NCI-H1694 treated with DMSO at 0.1 percent for 48 hours (cell line): ENCODE measurements around the gene SV2B.
A peak's percentile ranks its signal among the peaks of the same experiment; 100 is the strongest.
"Not testable (repeated sequence)": the region's sequence is repeated elsewhere in the genome, so short reads cannot be mapped to it uniquely, and the experiment has no call there.

Experiments
- DNase-seq: peaks from one replicate; lab custom pipeline; 2025; lab: John Stamatoyannopoulos, UW

The SV2B gene

GRCh38 chr15:91099995-91100813 is at the start of gene SV2B:
Gene SV2B (plus strand): TSS chr15:91100257. CDS start chr15:91226264, 126,007 bp downstream.
- peak; percentile 11 for DNase-seq

- DNase-seq: no peak
Observed at GRCh38 chr15:91051248-91051647, 48.8 kb upstream of the SV2B start.

GRCh38 chr15:91054816-91055215 is 45.2 kb upstream of the SV2B start:
- no peak for DNase-seq

- DNase-seq: peak; percentile 86
Observed at GRCh38 chr15:91055548-91056331, 44.3 kb upstream of the SV2B start.

- no peak for DNase-seq
Observed at GRCh38 chr15:91061230-91061629, 38.8 kb upstream of the SV2B start.

GRCh38 chr15:91061997-91062396 is 38.1 kb upstream of the SV2B start:
- DNase-seq: no peak

GRCh38 chr15:91065505-91065904 is 34.6 kb upstream of the SV2B start:
- DNase-seq: no peak

GRCh38 chr15:91067036-91067435 is 33.0 kb upstream of the SV2B start:
- no peak for DNase-seq

GRCh38 chr15:91068436-91068835 is 31.6 kb upstream of the SV2B start:
- no peak for DNase-seq

GRCh38 chr15:91068966-91069365 is 31.1 kb upstream of the SV2B start:
- no peak for DNase-seq

- DNase-seq: no peak
Observed at GRCh38 chr15:91070872-91071271, 29.2 kb upstream of the SV2B start.

GRCh38 chr15:91072161-91072560 is 27.9 kb upstream of the SV2B start:
- no peak for DNase-seq

GRCh38 chr15:91073077-91073476 is 27.0 kb upstream of the SV2B start:
- DNase-seq: no peak

- no peak for DNase-seq
Observed at GRCh38 chr15:91073768-91074167, 26.3 kb upstream of the SV2B start.

- peak; percentile 89 for DNase-seq
Observed at GRCh38 chr15:91075739-91076138, 24.3 kb upstream of the SV2B start.

GRCh38 chr15:91077029-91077428 is 23.0 kb upstream of the SV2B start:
- no peak for DNase-seq

GRCh38 chr15:91093866-91094265 is 6.2 kb upstream of the SV2B start:
- DNase-seq: not testable (repeated sequence)

- DNase-seq: no peak
Observed at GRCh38 chr15:91098451-91098850, 1.6 kb upstream of the SV2B start.

- DNase-seq: no peak
Observed at GRCh38 chr15:91099616-91099994, 452 bp upstream of the SV2B start.

GRCh38 chr15:91100814-91101607 is 954 bp downstream of the SV2B start:
- DNase-seq: no peak

GRCh38 chr15:91101608-91101920 is 1.5 kb downstream of the SV2B start:
- no peak for DNase-seq

GRCh38 chr15:91102546-91103330 is 2.7 kb downstream of the SV2B start:
- no peak for DNase-seq
